ENCODE measurements around the gene RFX3.

RFX3 gene

GRCh38 chr9:3241290-3241689 is 284.5 kb downstream of the RFX3 start:
- H3K4me3 ChIP-seq (ENCODE audit: low read length): no peak overlapping the region
- peak; percentile 16 for DNase-seq (ENCODE audit: low read depth)
- TF ChIP-seq CTCF (conservative IDR thresholded peaks at IDR 0.05; ENCODE audit: low read depth, low read length): no peak

DNA sequence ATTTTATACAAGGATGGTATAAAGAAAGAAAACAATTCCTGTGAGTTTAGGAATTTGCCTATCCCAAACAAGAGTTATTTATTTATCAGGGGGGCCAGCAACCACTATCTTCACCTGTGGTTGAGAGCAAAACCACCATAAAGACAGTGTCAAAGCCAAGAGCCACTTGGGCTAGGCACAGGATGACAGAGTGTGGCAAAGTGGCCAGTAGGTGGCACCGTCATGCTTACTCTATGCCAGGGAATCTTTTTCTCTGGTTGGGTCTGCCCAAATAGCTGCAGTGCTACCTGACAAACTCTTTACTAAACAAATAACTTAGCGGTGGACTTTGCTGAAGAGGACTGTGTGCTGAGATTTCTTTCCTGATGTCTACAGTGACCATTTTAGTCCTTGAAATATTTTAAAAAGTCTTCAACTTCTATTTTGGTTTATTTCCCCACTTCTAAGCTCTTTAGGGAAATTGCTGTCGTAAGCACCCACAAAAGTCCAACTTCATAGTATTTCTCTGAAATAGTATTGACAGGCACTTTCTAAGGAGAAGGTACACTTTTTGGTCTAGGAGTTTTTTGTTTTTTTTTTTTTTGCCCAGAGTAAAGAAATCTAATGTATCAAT is 285.0 kb downstream of the RFX3 start:
- DNase-seq (ENCODE audit: low read depth): peak; percentile 17
- TF ChIP-seq CTCF (conservative IDR thresholded peaks at IDR 0.05; ENCODE audit: low read depth, low read length): peak; percentile 93
- H3K4me3 ChIP-seq (ENCODE audit: low read length): no peak overlapping the region

GRCh38 chr9:3239240-3239639 is 286.6 kb downstream of the RFX3 start:
- no peak for TF ChIP-seq CTCF (conservative IDR thresholded peaks at IDR 0.05; ENCODE audit: low read depth, low read length)
- no peak overlapping the region for H3K4me3 ChIP-seq (ENCODE audit: low read length)
- DNase-seq (ENCODE audit: low read depth): no peak

- no peak for TF ChIP-seq CTCF (conservative IDR thresholded peaks at IDR 0.05; ENCODE audit: low read depth, low read length)
- DNase-seq (ENCODE audit: low read depth): no peak
- no peak overlapping the region for H3K4me3 ChIP-seq (ENCODE audit: low read length)
These were observed 287.6 kb downstream of the RFX3 start for GRCh38 chr9:3238236-3238635.

GRCh38 chr9:3237121-3237520 is 288.7 kb downstream of the RFX3 start:
- no peak for TF ChIP-seq CTCF (conservative IDR thresholded peaks at IDR 0.05; ENCODE audit: low read depth, low read length)
- DNase-seq (ENCODE audit: low read depth): no peak
- no peak overlapping the region for H3K4me3 ChIP-seq (ENCODE audit: low read length)

- no peak for TF ChIP-seq CTCF (conservative IDR thresholded peaks at IDR 0.05; ENCODE audit: low read depth, low read length)
- DNase-seq (ENCODE audit: low read depth): no peak
- H3K4me3 ChIP-seq (ENCODE audit: low read length): no peak overlapping the region
These were observed 290.3 kb downstream of the RFX3 start for GRCh38 chr9:3235497-3235896.

- DNase-seq (ENCODE audit: low read depth): no peak
- no peak overlapping the region for H3K4me3 ChIP-seq (ENCODE audit: low read length)
- no peak for TF ChIP-seq CTCF (conservative IDR thresholded peaks at IDR 0.05; ENCODE audit: low read depth, low read length)
These were observed 300.9 kb downstream of the RFX3 start for GRCh38 chr9:3224931-3225330.

All from retinal pigment epithelial cell (primary cell).